A549 (cell line): ENCODE data around the gene ERGIC1. TPM values are rescaled to one million over a fixed set of nuclear protein-coding genes. Genes with fewer than 3 reads are reported as not detected.

Experiments
- ATAC-seq, 2 experiments: fragments of 200-7000 bp in 1 of 2; fragments of >200 bp in 1 of 2; cut with Nextera tagmentation in 1 of 2; cut with Tn5 transposase in 1 of 2; 3 replicates each; pipeline versions ENCODE4 v1.8.0 to v1.9.1; 2018 to 2020; ENCODE audit warnings: mild to moderate bottlenecking in 1 of 2, moderate library complexity in 1 of 2
- CTCF ChIA-PET: fragments of 300-600 bp; sonication (Branson Sonifier 250); formaldehyde crosslinking; extraction: SDS; loops from one replicate; lab custom pipeline; 2021; ENCODE audit warnings: antibody characterized with exemption, inconsistent platforms; lab: Yijun Ruan, JAX
- POLR2A ChIA-PET: fragments of 350-600 bp; formaldehyde crosslinking; extraction: SDS; loops from one replicate; lab custom pipeline; 2021; ENCODE audit warnings: antibody characterized with exemption, inconsistent platforms; lab: Yijun Ruan, JAX
- DNase-seq, 2 experiments: peaks; one replicate each; pipeline versions ENCODE4 v3.0.0 to v3.0.0-alpha.2; 2011 to 2016; ENCODE audit warnings: low read depth in 1 of 2, low spot score in 1 of 2
- FAIRE-seq: peaks from 2 replicates; lab custom pipeline; 2011; peaks lifted over from hg19 to GRCh38; lab: Jason Lieb, UNC
- H3K27ac ChIP-seq, 2 experiments: fragments of >200 bp; sonication (Bioruptor Twin); formaldehyde crosslinking; 3 replicates each; pipeline ENCODE4 v1.5.1; 2016 to 2017
- H3K4me1 ChIP-seq: fragments of >200 bp; sonication (Bioruptor Twin); formaldehyde crosslinking; 3 replicates; pipeline ENCODE4 v1.6.1; 2016
- H3K4me2 ChIP-seq: fragments of >200 bp; sonication (Bioruptor Twin); formaldehyde crosslinking; 3 replicates; pipeline ENCODE4 v1.6.1; 2016
- H3K4me3 ChIP-seq: fragments of >200 bp; sonication (Bioruptor Twin); formaldehyde crosslinking; 3 replicates; pipeline ENCODE4 v1.5.1; 2016
- H3K9me3 ChIP-seq: fragments of >200 bp; sonication (Bioruptor Twin); formaldehyde crosslinking; 3 replicates; pipeline ENCODE4 v1.6.1; 2016
- FOSB ChIP-seq: fragments of 250-450 bp; sonication (Bioruptor Pico); IDR thresholded peaks from 2 replicates; pipeline ENCODE4 v1.5.0; 2020; ENCODE audit warnings: mild to moderate bottlenecking, moderate library complexity
- GATA3 ChIP-seq: IDR thresholded peaks from 2 replicates; pipeline ENCODE4 v1.6.1; 2012; ENCODE audit warnings: borderline replicate concordance
- HOXB13 ChIP-seq: fragments of 250-450 bp; sonication (Bioruptor Pico); IDR thresholded peaks from 2 replicates; pipeline ENCODE4 v1.5.0; 2020; ENCODE audit warnings: low read depth, mild to moderate bottlenecking, moderate library complexity
- MYC ChIP-seq: IDR thresholded peaks from 2 replicates; pipeline ENCODE4 v1.6.1; 2012; ENCODE audit warnings: mild to moderate bottlenecking, inconsistent platforms, low read length, improper control_type of control experiment, borderline replicate concordance
- TFCP2L1 ChIP-seq: fragments of 250-450 bp; sonication (Bioruptor Pico); IDR thresholded peaks from 2 replicates; pipeline ENCODE4 v1.5.0; 2021; ENCODE audit warnings: mild to moderate bottlenecking
- TP53 ChIP-seq: fragments of 250-450 bp; sonication (Bioruptor Pico); IDR thresholded peaks from 2 replicates; pipeline ENCODE4 v1.5.0; 2021; ENCODE audit warnings: mild to moderate bottlenecking, moderate library complexity
- ZFP36 ChIP-seq: fragments of 450-650 bp; IDR thresholded peaks from 2 replicates; pipeline ENCODE4 v1.6.1; 2014; ENCODE audit warnings: borderline replicate concordance; ENCODE audit not compliant: partially characterized antibody
- ZSCAN20 ChIP-seq: fragments of 250-450 bp; sonication (Bioruptor Pico); IDR thresholded peaks from 2 replicates; pipeline ENCODE4 v1.8.0; 2022; ENCODE audit warnings: mild to moderate bottlenecking, moderate library complexity
- WGBS: methylation state at CpG from one replicate; pipeline ENCODE4 v1.1.6; 2017; ENCODE audit errors: missing lambda C conversion rate; 5-methylcytosine and 5-hydroxymethylcytosine counted together
- polyA plus RNA-seq, 4 experiments: library from polyadenylated mRNA; depleted of rRNA in 3 of 4; stranded (reverse); fragments of >200 nt; fragmentation: RNase III in 1 of 4; extraction: RNeasy Plus Mini Kit Qiagen cat#74134 plus additional on column Dnase treatment in 1 of 4; gene quantifications; 2 replicates in 3 of 4; 3 replicates in 1 of 4; pipeline ENCODE4 v1.2.3, GENCODE V29; 2011 to 2017
- TF ChIP-seq, protein P1 (sequence below): fragments of >200 bp; sonication (Bioruptor Twin); formaldehyde crosslinking; IDR thresholded peaks from 3 replicates; pipeline ENCODE4 v1.6.1; 2016
- TF ChIP-seq, protein P2 (sequence below): fragments of 250-450 bp; sonication (Bioruptor Pico); IDR thresholded peaks from 2 replicates; pipeline ENCODE4 v1.5.0; 2020; ENCODE audit warnings: low read depth, mild to moderate bottlenecking, moderate library complexity
- TF ChIP-seq, protein P3 (sequence below): fragments of >200 bp; sonication (Bioruptor Twin); formaldehyde crosslinking; IDR thresholded peaks from 3 replicates; pipeline ENCODE4 v1.5.1; 2016
- TF ChIP-seq, protein P4 (sequence below): IDR thresholded peaks from 2 replicates; pipeline ENCODE4 v1.6.1; 2012; ENCODE audit warnings: low read depth, borderline replicate concordance

The ERGIC1 gene
- polyA plus RNA-seq, 2 of the 4 experiments (the other 2 are of a cell fraction), result 176 to 304 TPM

DNA sequence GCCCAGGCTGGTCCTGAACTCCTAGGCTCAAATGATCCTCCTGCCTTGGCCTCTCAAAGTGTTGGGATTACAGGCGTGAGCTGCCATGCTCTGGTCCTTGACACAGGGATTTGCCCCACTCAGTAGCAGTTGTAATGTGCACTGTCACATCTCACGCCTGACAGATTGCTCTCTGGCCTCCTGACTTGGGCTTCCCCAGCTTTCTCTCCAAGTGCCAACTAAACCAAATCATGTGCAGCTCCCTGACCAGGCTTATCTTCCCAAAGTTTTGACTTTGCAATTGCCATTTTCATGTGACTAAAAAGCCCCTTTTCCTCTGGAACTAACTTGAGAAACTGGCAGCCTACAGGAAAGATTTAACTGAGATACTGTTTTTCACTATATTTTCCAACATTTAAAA, 135.9 kb downstream of the ERGIC1 start (continued):
- TF ChIP-seq FOSB (no peak), MYC (no peak)

DNA sequence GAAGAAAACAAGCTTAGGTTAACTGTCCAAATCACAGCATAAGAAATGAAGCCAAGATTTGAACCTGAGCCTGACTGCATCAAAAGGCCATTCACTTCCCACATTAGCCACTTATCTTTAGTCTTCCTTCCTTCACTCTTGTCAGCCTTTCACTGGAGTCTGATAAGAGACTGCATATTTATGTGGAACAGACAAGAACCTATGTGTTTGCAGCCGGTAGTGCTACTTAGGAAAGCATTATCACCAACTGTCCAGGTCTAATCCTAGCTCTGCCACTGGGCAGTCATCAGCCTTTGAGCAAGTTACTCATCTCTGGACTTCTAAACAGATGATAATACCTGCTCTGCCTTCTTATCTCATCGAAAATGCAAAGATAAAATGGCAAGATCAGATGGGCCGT, 137.4 kb downstream of the ERGIC1 start:
- 46% methylated on average over 3 of the region's 3 CpGs for WGBS
- Histone ChIP-seq H3K9me3 (no peaks in the 10 kb centered on the region), H3K4me2 (no peak overlapping the region), H3K4me3 (no peak overlapping the region), H3K4me1 (no peaks in the 10 kb centered on the region), H3K27ac (no peak overlapping the region)
- ChIA-PET CTCF (interaction anchor here (1.3 to 3.6 kb wide), 3 partner anchors 9 to 519 kb away, joined by 3 to 24 read pairs (median 5); partner anchors contain the start of gene RPL26L1), POLR2A (interaction anchor here (0.9 kb wide), 1 partner anchor 12 kb away, joined by 3 read pairs; the partner anchor contains the start of gene RPL26L1)
- peak; percentile 52 to 63; a peak in 4 of 6 replicates for ATAC-seq
- no peak for FAIRE-seq
- TF ChIP-seq TP53 (CRISPR knock-in tag) (no peak), GATA3 (no peak), ZSCAN20 (no peak), TFCP2L1 (CRISPR knock-in tag) (no peak)
- TF ChIP-seq, protein P1, sequence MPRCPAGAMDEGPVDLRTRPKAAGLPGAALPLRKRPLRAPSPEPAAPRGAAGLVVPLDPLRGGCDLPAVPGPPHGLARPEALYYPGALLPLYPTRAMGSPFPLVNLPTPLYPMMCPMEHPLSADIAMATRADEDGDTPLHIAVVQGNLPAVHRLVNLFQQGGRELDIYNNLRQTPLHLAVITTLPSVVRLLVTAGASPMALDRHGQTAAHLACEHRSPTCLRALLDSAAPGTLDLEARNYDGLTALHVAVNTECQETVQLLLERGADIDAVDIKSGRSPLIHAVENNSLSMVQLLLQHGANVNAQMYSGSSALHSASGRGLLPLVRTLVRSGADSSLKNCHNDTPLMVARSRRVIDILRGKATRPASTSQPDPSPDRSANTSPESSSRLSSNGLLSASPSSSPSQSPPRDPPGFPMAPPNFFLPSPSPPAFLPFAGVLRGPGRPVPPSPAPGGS, result no peak
- no peak for DNase-seq

DNA sequence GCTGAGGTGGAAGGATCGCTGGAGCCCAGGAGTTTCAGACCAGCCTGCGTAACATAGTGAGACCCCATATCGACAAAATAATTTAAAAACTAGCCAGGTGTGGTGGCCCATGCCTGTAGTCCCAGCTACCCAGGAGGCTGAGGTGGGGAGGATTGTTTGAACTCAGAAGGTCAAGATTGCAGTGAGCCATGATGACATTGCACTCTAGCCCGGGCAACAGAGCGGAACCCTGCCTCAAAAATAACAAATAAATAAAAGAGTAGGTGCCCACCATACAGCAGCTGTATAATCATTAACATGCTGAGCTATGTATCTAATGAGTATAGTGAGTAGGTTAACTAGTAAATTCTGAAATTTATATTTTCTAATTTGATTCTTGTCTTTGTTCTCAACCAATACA, 138.5 kb downstream of the ERGIC1 start:
- no peak for DNase-seq
- FAIRE-seq, result no peak
- 86% methylated on average over 5 of the region's 5 CpGs for WGBS
- no peak for ATAC-seq
- ChIA-PET CTCF (interaction anchor here (0.8 to 3.6 kb wide), 9 partner anchors 10 to 520 kb away, joined by 3 to 24 read pairs (median 7); partner anchors contain the start of genes ATP6V0E1, BNIP1 and RPL26L1), POLR2A (no interaction called here)
- no peaks in the 10 kb centered on the region for H3K9me3 ChIP-seq
- H3K4me2 ChIP-seq, result no peak overlapping the region
- H3K4me1 ChIP-seq, result no peaks in the 10 kb centered on the region
- H3K27ac ChIP-seq, result no peak overlapping the region
- TF ChIP-seq, protein P2, sequence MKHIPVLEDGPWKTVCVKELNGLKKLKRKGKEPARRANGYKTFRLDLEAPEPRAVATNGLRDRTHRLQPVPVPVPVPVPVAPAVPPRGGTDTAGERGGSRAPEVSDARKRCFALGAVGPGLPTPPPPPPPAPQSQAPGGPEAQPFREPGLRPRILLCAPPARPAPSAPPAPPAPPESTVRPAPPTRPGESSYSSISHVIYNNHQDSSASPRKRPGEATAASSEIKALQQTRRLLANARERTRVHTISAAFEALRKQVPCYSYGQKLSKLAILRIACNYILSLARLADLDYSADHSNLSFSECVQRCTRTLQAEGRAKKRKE (CRISPR knock-in tag), result no peak
- TF ChIP-seq, protein P3, sequence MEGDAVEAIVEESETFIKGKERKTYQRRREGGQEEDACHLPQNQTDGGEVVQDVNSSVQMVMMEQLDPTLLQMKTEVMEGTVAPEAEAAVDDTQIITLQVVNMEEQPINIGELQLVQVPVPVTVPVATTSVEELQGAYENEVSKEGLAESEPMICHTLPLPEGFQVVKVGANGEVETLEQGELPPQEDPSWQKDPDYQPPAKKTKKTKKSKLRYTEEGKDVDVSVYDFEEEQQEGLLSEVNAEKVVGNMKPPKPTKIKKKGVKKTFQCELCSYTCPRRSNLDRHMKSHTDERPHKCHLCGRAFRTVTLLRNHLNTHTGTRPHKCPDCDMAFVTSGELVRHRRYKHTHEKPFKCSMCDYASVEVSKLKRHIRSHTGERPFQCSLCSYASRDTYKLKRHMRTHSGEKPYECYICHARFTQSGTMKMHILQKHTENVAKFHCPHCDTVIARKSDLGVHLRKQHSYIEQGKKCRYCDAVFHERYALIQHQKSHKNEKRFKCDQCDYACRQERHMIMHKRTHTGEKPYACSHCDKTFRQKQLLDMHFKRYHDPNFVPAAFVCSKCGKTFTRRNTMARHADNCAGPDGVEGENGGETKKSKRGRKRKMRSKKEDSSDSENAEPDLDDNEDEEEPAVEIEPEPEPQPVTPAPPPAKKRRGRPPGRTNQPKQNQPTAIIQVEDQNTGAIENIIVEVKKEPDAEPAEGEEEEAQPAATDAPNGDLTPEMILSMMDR, result no peak
- no peak for TF ChIP-seq TP53 (CRISPR knock-in tag)
- TF ChIP-seq, protein P4, sequence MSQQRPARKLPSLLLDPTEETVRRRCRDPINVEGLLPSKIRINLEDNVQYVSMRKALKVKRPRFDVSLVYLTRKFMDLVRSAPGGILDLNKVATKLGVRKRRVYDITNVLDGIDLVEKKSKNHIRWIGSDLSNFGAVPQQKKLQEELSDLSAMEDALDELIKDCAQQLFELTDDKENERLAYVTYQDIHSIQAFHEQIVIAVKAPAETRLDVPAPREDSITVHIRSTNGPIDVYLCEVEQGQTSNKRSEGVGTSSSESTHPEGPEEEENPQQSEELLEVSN, result no peak
- no peak overlapping the region for H3K4me3 ChIP-seq

DNA sequence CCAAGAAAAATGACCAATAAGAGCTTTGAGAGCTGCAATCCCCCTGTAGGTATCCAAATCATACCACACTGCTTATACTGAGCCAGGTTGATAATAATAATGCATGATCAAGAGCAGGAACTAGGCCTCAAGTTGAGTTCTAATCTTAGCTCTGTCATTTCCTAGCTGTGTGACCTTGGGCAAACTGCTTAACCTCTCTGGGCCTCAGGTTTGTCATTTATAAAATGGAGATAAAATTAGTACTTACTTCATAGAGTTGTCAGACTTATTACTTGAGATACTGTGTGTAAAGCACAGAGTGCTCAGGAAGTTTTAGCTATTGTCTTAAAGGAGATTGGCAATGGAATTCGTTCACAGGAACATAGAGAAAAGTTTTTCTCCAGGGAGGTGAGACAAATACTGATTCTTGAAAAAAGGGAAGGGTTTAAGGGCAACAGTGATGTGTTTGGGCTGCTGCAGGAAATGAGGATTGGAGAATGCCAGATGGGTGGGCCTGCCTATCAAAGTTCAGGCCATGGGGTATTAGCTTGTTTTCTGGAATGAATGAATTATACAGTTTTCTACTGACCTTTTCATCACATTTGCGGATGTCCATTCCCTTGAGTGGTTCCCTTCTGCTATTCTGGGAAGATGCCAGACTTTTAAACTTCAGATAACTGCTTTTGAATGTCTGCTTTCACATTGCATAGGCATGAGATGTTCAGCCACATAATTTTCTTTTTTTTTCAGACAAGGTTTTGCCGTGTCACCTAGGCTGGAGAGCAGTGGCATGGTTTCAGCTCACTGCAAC, 139.3 kb downstream of the ERGIC1 start:
- no peak for ATAC-seq
- TF ChIP-seq HOXB13 (CRISPR knock-in tag) (no peak), ZFP36 (peak; percentile 80)
- ChIA-PET POLR2A (interaction anchor here (0.8 kb wide), 1 partner anchor 14 kb away, joined by 3 read pairs; the partner anchor contains the start of gene RPL26L1), CTCF (interaction anchor here (0.7 to 3.6 kb wide), 10 partner anchors 9 to 311 kb away, joined by 3 to 24 read pairs (median 6); partner anchors contain the start of genes ATP6V0E1, BNIP1 and RPL26L1)
- no peaks in the 10 kb centered on the region for H3K9me3 ChIP-seq
- H3K4me3 ChIP-seq, result no peak overlapping the region
- no peak overlapping the region for H3K4me2 ChIP-seq
- no peak overlapping the region for H3K27ac ChIP-seq
- FAIRE-seq, result no peak
- WGBS, result 70% methylated on average over 3 of the region's 3 CpGs
- no peaks in the 10 kb centered on the region for H3K4me1 ChIP-seq
- DNase-seq, result no peak
